Measurements from ENCODE around the gene HTRA3. TPM values are rescaled to one million over a fixed set of nuclear protein-coding genes. Genes with fewer than 3 reads are reported as not detected.

The HTRA3 gene
- total RNA-seq, 1 donor from 2014 or later = 1.6 TPM

DNA sequence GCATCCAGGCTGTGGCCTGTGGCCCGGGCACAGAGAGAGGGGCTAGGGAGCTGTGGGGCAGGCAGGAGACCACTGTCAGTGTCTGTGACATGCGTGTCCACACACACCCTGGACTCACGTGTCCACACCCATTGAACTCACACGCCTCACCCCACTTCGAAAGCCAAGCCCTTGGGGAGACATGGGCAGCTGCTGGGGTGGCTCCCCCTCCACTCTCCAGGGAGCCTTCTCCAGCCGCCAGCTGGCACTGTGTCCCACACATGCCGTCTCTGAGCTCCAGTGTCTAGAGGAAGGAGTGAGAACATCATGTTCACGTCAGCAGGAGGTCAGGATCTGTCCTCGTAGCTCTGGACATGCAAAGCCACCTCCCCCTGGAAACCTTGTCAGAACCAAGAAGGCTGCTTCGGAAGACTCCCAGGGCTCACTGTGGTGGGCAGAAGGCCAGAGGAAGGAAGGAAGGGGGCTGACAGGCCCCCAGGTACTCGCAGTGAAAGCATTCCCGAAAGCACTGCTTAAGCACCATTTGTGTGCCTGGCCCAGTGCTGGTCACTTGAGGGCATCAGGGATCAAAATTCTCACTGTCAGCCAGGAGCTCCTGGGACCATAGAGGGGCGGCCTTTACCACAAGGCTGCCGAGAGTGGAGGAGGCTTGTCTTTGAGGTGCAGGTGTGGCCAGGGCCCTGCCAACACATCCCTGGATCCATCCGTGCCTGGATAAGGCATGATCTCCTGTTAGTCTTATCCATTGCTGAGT lies 61.4 kb downstream of the HTRA3 start:
- H3F3A ChIP-seq (ENCODE audit: low read depth) = no peaks in the 10 kb centered on the region
- Mint-ChIP-seq H3K27ac (no peak overlapping the region), H3K27me3 (ENCODE audit: insufficient read depth, low read depth) (peaks cover 4% of the 10 kb centered on the region), H3K9me3 (peaks cover 19% of the 10 kb centered on the region), H3K4me3 (no peak overlapping the region), H3K36me3 (no peaks in the 10 kb centered on the region), H3K4me1 (no peaks in the 10 kb centered on the region)
- H3K4me1 ChIP-seq = no peaks in the 10 kb centered on the region
- H3K36me3 ChIP-seq = no peaks in the 10 kb centered on the region
- no peaks in the 10 kb centered on the region for H3K79me2 ChIP-seq (ENCODE audit: low read depth)
- no peak overlapping the region for H3K4me2 ChIP-seq
- H3K4me3 ChIP-seq = no peak overlapping the region
- H3K27ac ChIP-seq = no peak overlapping the region
- H3K9me3 ChIP-seq (ENCODE audit: low read depth) = no peaks in the 10 kb centered on the region
- H4K20me1 ChIP-seq (ENCODE audit: low read depth) = no peaks in the 10 kb centered on the region
- DNase-seq (ENCODE audit: low spot score) = no peak
- H2AFZ ChIP-seq (replicated peaks) = no peak overlapping the region
- H3K27me3 ChIP-seq = no peaks in the 10 kb centered on the region
- TF ChIP-seq, protein P1, sequence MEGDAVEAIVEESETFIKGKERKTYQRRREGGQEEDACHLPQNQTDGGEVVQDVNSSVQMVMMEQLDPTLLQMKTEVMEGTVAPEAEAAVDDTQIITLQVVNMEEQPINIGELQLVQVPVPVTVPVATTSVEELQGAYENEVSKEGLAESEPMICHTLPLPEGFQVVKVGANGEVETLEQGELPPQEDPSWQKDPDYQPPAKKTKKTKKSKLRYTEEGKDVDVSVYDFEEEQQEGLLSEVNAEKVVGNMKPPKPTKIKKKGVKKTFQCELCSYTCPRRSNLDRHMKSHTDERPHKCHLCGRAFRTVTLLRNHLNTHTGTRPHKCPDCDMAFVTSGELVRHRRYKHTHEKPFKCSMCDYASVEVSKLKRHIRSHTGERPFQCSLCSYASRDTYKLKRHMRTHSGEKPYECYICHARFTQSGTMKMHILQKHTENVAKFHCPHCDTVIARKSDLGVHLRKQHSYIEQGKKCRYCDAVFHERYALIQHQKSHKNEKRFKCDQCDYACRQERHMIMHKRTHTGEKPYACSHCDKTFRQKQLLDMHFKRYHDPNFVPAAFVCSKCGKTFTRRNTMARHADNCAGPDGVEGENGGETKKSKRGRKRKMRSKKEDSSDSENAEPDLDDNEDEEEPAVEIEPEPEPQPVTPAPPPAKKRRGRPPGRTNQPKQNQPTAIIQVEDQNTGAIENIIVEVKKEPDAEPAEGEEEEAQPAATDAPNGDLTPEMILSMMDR (IDR thresholded peaks at IDR 0.05) = no peak
- TF ChIP-seq EZH2phosphoT487 (IDR thresholded peaks at IDR 0.05) = no peak
- no peak for TF ChIP-seq EZH2 (IDR thresholded peaks at IDR 0.05)
- no peak overlapping the region for H3K9ac ChIP-seq

DNA sequence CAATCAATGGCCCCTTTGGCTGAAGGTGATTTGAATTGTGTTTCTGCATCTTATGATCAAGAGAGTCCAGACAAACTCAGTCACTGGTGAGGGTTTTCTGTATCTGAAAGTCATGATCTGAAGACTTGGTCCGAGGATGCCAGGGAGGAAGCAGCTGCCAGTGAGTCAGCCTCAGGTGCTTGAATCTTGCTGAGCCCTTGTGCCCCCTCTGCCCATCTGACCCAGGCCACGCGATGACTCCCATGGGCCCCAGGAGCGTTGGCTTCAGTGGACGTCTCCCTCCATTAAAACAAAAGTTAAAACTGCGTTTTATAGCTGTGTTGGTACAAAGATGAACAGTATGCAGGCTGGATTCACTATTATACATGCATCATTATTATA lies 62.0 kb downstream of the HTRA3 start:
- peaks cover 21% of the 10 kb centered on the region for H3K9me3 Mint-ChIP-seq
- no peaks in the 10 kb centered on the region for H3F3A ChIP-seq (ENCODE audit: low read depth)
- H3K4me1 Mint-ChIP-seq = no peaks in the 10 kb centered on the region
- H3K4me3 Mint-ChIP-seq = no peak overlapping the region
- no peaks in the 10 kb centered on the region for H3K9me3 ChIP-seq (ENCODE audit: low read depth)
- H3K79me2 ChIP-seq (ENCODE audit: low read depth) = no peaks in the 10 kb centered on the region
- H3K4me2 ChIP-seq = no peak overlapping the region
- no peaks in the 10 kb centered on the region for H3K36me3 ChIP-seq
- DNase-seq (ENCODE audit: low spot score) = no peak
- no peak overlapping the region for H2AFZ ChIP-seq (replicated peaks)
- no peak overlapping the region for H3K27ac Mint-ChIP-seq
- no peak for TF ChIP-seq EZH2 (IDR thresholded peaks at IDR 0.05)
- TF ChIP-seq EZH2phosphoT487 (IDR thresholded peaks at IDR 0.05) = no peak
- TF ChIP-seq, protein P1 (IDR thresholded peaks at IDR 0.05) = no peak
- H3K4me1 ChIP-seq = no peaks in the 10 kb centered on the region
- H3K27me3 Mint-ChIP-seq (ENCODE audit: insufficient read depth, low read depth) = peaks cover 4% of the 10 kb centered on the region
- H3K9ac ChIP-seq = no peak overlapping the region
- no peaks in the 10 kb centered on the region for H3K36me3 Mint-ChIP-seq
- H3K27me3 ChIP-seq = no peaks in the 10 kb centered on the region
- no peak overlapping the region for H3K27ac ChIP-seq
- no peak overlapping the region for H3K4me3 ChIP-seq
- H4K20me1 ChIP-seq (ENCODE audit: low read depth) = no peaks in the 10 kb centered on the region

DNA sequence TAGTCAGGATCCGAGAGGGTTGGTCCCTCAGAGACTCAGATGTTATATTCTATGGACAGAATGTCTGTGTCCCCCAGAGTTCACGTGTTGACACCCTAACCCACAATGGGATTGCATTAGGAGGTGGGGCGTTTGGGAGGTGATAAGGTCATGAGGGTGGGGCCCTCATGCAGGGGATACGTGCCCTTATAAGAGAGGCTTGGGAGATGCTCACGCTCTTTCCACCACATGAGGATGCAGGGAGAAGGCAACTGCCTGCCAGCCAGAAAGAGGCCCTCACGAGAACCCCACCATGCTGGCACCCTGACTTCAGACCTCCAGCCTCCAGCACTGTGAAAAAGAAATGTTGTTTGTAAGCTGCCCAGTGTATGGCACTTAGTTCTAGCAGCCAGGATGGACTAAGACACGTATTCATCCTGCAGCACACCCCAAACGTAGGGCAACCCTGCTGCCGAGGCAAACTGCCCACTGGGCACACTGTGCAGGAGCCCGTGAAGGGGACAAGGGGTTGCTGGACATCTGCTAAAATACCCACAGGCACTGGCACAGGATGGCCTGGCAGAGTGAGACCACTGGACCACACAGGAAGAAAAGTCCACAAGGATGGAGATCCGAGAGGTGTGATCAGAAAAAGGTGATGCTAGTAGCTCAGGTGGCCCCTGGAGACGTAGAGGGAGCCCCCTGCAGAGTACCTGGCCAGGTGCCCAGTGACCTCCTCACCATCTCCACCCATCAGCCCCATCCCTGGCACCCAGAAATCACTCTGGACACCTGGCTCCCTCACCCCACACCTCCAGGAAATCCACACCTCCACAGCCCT lies 62.7 kb downstream of the HTRA3 start:
- no peaks in the 10 kb centered on the region for H3K4me1 ChIP-seq
- peaks cover 19% of the 10 kb centered on the region for H3K9me3 Mint-ChIP-seq
- H3K27ac Mint-ChIP-seq = no peak overlapping the region
- no peak overlapping the region for H3K4me2 ChIP-seq
- H4K20me1 ChIP-seq (ENCODE audit: low read depth) = no peaks in the 10 kb centered on the region
- no peak overlapping the region for H3K4me3 Mint-ChIP-seq
- DNase-seq (ENCODE audit: low spot score) = no peak
- H2AFZ ChIP-seq (replicated peaks) = no peak overlapping the region
- no peaks in the 10 kb centered on the region for H3K9me3 ChIP-seq (ENCODE audit: low read depth)
- no peaks in the 10 kb centered on the region for H3K79me2 ChIP-seq (ENCODE audit: low read depth)
- no peaks in the 10 kb centered on the region for H3K36me3 Mint-ChIP-seq
- H3K36me3 ChIP-seq = no peaks in the 10 kb centered on the region
- H3K4me1 Mint-ChIP-seq = no peaks in the 10 kb centered on the region
- no peak overlapping the region for H3K4me3 ChIP-seq
- H3K9ac ChIP-seq = no peak overlapping the region
- no peaks in the 10 kb centered on the region for H3K27me3 ChIP-seq
- no peak for TF ChIP-seq EZH2phosphoT487 (IDR thresholded peaks at IDR 0.05)
- TF ChIP-seq, protein P1 (IDR thresholded peaks at IDR 0.05) = no peak
- TF ChIP-seq EZH2 (IDR thresholded peaks at IDR 0.05) = no peak
- no peak overlapping the region for H3K27ac ChIP-seq
- peaks cover 4% of the 10 kb centered on the region for H3K27me3 Mint-ChIP-seq (ENCODE audit: insufficient read depth, low read depth)
- no peaks in the 10 kb centered on the region for H3F3A ChIP-seq (ENCODE audit: low read depth)

Data from neural progenitor cell (in vitro differentiated cells).